HG03139 (cell line): Measurements from ENCODE around the gene SAXO2.
"Not testable (repeated sequence)": the region's sequence is repeated elsewhere in the genome, so short reads cannot be mapped to it uniquely, and the experiment has no call there.

Source experiments
- ATAC-seq: cut with Tn5 transposase; IDR thresholded peaks from one replicate; pipeline ENCODE4 v1.9.1; 2021; ENCODE audit not compliant: unreplicated experiment

SAXO2 gene

DNA sequence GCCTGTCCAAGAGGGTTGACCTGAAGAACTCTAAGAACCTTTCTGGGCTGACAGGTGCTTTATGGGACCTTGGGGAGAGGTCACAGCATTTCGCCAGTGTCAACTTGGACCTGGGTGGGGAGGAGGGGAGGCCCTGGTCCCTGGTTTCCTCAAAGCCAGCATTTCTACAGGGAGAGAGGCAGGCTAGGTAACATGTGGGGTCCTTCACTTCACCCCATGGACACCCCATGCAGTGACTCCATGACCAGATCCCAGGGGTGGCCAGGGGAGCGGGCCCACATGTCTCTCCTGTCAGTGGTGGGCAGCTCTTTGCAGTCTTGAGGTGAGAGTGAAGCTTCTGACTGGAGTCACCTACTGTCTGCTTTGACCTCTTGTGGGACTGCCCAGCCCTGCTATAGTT is 50.8 kb downstream of the SAXO2 start:
- no peak for ATAC-seq

DNA sequence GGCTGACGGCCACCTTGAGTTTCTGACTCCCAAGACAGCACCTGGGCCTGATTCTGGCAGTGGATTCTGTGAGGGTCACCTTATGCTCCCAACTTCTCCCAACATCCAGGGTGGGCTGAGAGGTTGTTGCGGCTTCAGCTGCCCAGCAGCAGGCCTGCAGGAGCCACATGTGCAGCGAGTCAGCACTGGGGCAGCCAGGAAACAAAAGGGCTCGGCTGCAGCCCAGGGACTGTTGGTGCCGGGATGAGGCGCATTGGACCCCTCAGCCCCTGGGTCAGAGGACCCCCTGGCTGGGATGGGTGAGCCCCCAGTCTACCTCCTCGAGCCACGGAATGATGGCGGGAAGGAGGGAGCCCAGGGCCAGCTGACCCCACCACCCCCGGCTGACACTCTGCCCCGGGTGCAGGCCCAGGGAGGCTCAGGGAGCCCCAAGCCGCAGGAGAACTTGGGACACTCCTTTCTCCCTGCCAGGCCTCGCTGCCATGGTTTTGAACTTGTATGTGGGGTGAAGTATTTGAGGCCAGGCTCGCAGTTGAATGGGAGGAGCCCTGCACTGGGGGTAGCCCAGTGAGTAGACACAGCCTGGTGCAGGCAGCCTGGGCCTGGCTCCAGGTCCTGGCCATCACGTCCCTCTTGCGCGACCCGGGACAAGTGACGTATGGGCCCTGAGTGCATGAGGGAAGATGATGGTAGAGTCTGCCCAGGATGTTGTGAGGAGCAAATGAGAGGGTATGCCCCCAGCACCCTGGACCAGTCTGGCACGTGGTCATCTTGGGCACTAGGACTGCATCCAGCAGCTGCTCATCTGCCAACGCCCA is 51.5 kb downstream of the SAXO2 start:
- ATAC-seq = not testable (repeated sequence)

DNA sequence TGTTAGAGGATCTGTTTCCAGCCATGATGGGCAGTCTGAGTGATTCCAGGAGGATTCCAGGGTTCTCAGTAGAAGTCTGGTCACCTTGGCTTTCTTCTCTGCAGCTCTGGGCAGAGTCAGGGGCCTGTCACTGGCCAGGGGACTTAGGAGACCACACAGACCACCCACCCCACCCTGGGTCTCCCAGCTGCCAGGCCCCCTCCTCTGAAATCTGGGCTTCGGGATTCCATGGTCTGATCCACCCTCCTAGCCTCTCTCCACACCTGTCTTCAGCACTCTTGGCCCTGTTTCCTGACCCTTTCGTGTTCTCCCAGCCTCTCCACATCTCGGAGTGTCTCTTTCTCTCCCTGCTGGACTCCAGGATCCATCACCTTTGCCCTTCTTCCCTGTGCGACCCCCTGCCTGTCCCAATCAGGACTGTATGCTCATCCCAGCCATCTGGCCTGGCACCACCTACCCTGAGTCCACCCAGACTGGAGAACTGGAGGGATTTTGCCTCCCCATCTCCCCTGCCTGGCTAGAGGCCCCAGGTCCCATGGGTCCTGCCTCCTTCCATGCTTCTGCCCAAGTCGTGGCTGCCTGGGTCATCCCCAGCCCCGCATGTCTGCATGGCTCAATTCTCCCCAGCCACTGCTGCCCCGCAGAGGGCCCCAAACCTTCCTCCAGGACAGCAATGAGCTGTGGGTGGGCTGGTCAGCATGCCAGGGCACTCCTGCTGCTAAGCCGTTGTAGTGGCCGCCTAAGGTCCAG is 52.3 kb downstream of the SAXO2 start:
- no peak for ATAC-seq

DNA sequence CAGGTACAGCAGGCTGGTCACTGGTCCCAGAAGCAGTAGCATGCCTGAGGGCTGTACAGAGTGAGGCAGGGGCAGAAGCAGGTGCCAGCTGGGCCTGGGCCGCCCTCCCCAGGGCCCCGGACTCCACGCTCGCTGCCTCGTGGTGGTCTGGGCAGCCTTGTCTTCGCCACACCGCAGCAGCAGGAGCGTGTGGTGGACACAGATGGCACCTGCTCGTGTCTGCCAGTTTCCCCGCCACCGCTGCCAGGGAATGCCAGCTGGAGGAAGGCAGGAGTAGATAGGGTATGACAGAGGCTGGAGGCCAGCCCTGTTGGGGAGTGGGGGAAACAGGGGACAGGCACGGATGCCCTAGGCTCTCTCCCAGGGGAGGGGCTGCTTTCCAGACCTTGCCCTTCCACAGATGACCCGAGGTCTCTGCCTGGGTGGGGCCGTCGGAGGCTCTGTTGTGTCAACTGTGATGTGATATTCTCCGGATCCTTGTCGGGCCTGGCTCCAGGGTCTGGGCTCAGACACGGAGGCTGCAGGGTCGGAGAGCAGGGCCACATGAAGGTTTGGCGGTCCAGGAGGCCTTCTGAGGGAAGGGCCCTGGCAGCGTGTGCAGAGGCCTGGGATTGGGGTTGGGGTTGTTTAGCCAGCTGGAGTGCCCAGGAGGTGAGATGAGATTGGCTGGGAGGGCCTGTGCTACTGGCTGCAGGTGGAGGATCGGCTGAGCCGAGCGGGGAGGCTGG is 53.1 kb downstream of the SAXO2 start:
- no peak for ATAC-seq

DNA sequence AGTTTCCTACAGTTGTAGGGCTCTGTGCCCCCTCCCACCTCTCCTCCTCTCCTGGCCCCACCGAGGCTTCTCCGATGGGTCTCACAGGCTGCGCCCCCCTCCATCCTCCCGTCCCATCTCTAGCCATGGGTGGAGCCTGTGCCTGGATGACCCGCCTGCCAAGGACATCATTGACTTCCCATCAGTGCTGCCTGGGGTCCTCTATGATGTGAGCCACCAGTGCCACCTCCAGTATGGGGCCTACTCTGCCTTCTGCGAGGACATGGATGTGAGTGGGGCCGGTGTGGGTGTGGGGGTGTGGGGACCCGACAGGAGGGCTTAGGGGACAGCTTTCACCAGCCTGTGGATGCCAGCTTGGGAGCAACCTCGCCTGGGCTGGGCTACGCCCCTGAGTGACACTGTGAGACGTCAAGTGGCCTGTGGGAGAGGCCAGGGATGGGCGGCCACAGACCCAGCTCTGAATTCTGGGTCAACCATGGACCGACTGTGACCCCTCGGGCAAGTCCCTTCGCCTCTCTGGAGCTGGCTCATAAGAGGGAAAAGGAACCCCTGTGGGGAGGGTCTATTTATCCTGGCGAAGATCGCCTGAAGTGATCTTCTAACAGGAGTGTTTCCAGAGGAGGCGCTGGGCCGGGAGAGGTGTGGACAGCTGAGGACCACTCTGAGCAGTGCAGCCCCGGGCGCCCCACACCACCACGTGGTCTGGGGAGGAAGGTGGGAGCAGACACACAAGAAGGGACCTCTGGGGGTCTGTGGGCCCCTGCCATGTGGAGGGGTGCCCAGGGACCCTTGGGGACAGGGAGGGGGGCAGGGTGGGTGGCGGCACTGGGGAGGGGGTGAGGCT is 53.9 kb downstream of the SAXO2 start:
- not testable (repeated sequence) for ATAC-seq

DNA sequence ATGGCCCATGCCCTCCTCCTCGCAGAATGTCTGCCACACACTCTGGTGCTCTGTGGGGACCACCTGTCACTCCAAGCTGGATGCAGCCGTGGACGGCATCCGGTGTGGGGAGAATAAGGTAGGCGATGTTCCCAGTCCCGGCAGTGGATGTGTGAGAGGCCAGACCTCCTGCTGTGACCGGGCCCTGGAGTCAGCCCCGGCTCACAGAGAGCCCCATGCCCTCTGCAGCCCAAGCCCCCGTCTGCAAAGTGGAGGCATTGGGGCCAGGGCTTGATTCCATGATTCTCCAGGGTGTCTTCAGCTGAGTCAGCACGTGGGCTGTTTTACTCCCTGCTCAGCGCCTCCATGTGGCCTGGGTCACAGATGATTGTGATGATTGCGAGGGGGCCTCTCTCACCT is 54.5 kb downstream of the SAXO2 start:
- no peak for ATAC-seq

DNA sequence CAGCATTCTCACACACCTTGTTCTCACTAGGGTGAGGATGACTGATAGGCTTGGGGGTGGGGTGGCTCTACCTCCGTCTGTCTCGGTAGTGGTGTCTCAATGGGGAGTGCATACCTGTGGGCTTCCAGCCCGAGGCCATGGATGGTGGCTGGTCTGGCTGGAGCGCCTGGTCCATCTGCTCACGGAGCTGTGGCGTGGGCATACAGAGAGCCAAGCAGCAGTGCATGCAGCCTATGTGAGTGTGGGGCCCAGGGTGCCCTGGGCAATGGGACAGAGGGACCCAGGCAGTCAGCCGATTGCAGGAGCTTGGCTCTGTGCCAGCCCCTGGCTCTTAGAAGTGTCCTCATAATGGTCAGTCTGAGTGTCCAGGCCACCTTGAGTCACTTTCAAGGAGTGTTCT is 54.9 kb downstream of the SAXO2 start:
- not testable (repeated sequence) for ATAC-seq

DNA sequence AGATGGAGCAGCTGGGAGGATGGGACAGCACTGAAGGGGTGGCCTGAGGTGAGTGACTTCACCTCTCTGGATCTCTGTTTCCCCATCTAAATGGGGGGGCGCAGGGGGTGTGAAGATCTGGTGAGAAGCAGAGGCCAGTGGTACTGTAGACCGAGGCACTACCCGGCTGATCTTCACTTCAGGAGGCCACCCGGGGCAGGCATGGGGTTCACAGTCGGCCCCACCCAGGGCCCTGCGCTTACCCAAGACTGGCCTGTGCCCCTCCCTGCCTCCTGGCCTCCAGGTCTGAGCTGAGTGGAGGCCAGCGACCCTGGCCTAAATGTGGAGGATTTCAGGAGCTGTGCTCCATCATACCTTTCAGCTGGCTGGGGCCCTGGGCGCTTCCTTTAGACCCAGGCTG is 55.7 kb downstream of the SAXO2 start:
- ATAC-seq = not testable (repeated sequence)

DNA sequence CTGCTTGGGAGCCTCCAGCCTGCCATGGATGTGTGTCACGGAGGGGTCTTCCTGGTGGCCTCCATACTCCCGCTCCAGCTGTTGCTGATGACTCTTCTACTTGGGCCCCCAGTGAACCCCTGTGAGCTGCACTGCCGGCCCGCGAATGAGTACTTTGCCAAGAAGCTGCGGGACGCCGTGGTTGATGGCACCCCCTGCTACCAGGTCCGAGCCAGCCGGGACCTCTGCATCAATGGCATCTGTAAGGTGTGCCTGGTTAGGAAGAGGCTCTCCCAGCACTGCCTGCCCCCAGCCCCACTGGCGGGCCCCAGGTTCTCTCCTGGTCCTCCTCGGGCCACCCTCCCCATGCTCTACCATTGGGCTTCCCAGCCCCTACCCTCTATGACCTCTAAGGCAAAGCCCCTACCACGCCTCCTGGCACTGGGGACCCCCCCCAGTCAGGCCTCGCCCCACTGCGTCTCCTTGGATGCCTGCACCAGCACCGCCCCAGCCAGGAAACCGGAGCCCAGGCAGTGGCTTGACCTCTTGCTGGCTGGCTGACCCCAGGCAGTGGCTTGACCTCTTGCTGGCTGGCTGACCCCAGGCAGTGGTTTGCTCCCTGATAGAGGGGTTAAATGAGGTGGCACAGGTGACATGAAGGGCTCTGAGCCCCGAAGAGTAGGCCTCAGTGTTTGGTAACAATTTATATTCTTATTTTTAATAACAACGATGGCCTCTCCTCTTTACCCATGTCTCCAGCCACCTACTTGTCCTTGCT is 57.1 kb downstream of the SAXO2 start:
- not testable (repeated sequence) for ATAC-seq

DNA sequence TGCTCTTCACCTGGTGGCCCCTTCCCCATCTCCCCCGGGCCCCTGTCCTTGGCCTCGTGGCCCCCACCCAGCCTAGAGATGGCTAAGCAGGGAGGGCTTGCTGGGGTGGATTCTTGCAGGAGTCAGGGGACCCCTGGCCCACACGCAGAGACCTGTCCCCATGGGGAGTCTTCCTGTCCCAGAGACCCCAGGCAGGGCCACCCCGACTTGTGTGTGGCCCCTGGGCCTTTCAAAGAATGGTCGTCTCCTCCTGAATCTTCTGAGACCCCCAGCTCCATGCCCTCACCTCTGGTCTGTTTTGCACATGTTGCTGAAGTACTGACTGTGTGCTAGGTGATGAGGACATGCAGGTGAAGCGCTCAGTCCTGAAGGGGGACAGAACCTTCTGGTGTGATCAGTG is 58.2 kb downstream of the SAXO2 start:
- not testable (repeated sequence) for ATAC-seq

DNA sequence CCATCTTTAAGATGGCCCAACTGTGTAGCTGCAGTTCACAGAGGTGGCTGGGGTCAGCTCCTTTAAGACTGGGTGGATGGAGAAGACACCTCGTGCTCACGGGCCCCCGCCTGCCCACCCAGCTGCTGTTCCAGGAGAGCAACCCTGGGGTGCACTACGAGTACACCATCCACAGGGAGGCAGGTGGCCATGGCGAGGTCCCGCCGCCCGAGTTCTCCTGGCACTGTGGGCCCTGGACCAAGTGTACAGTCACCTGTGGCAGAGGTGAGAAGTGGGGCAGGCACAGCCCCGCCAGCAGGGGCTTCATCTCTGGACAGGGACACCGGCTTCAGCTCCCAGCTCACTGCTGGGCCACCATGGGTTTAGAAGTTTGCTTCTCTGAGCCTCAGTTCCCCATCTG is 59.9 kb downstream of the SAXO2 start:
- ATAC-seq = not testable (repeated sequence)

DNA sequence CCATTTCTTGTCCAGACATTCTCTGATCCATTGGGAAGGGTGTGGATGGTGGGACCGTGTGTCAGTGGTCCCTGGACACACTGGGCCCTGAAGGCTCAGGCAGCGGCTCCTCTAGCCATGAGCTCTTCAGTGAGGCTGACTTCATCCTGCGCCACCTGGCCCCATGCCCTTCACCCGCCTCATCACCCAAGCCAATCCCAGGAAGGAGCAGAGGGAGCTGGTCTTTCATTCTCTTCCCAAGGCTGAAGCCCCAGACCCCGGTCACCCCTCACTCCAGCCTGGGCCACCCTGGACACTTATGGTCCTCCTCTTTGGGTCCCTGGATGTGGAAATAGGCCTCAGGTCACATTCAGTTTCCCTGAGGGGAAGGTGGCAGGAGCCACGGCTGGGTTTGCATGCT is 62.2 kb downstream of the SAXO2 start:
- ATAC-seq = not testable (repeated sequence)

DNA sequence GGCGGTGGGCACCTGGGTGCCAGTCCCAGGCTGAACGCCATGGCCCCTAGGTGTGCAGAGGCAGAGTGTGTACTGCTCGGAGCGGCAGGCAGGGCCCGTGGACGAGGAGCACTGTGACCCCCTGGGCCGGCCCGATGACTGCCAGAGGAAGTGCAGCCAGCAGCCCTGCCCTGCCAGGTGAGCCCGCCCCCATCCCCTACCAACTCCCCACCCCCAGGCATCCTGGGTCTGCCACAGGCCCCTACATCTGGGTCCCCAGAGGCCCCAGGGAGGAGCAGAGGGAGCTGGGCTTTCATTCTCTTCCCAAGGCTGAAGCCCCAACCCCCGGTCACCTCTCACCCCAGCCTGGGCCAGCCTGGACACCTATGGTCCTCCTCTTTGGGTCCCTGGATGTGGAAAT is 63.0 kb downstream of the SAXO2 start:
- not testable (repeated sequence) for ATAC-seq

DNA sequence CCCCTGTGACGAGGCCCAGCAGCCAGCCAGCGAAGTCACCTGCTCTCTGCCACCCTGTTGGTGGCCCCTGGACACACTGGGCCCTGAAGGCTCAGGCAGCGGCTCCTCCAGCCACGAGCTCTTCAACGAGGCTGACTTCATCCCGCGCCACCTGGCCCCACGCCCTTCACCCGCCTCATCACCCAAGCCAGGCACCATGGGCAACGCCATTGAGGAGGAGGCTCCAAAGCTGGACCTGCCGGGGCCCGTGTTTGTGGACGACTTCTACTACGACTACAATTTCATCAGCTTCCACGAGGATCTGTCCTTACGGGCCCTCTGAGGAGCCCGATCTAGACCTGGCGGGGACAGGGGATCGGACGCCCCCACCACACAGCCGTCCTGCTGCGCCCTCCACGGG is 64.3 kb downstream of the SAXO2 start:
- ATAC-seq = not testable (repeated sequence)

DNA sequence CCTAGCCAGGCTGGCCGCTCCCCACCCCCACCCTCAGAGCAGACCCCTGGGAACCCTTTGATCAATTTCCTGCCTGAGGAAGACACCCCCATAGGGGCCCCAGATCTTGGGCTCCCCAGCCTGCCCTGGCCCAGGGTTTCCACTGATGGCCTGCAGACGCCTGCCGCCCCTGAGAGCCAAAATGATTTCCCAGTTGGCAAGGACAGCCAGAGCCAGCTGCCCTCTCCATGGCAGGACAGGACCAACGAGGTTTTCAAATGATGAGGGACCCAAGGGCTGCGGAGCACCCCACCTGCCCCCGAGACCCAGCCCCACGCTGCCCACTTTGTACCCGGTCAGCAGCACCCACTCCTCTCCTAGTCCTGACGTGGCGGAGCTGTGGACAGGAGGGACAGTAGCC is 64.8 kb downstream of the SAXO2 start:
- not testable (repeated sequence) for ATAC-seq

DNA sequence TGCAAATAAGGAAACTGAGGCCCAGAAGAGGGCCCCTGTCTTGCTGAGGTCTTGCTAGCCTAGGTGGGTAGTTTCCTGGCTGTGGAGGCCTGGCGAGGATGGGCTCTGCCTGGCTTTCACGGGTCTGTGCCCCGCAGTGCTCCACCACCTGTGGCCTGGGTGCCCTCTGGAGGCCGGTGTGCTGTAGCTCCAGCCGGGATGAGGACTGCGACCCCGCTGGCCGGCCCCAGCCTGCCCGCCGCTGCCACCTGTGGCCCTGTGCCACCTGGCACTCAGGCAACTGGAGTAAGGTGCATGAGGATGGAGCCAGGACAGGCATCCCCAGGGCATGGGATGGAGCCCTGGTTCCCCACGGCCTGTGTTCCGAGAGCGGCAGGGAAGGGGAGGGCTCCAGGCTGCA is 66.4 kb downstream of the SAXO2 start:
- ATAC-seq = not testable (repeated sequence)

DNA sequence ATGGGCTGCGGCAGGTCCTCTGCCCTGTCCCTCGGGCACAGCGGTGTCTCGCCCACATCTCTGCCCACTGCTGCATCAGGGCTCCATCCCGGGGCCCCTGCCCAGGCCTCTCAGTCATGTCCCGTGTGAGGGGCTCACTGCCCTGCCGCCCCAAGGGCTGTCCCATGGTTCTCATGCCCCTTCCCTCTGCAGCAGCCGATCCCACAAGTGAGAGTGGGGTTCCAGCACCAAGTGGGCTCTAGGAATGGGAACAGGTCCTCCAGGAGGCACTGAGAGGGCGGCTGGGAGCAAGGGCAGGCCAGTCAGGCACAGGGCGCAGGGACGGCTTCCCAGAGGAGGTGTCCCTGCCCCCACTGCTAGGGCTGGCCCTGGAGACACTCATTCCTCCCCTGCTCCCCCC is 68.3 kb downstream of the SAXO2 start:
- not testable (repeated sequence) for ATAC-seq

DNA sequence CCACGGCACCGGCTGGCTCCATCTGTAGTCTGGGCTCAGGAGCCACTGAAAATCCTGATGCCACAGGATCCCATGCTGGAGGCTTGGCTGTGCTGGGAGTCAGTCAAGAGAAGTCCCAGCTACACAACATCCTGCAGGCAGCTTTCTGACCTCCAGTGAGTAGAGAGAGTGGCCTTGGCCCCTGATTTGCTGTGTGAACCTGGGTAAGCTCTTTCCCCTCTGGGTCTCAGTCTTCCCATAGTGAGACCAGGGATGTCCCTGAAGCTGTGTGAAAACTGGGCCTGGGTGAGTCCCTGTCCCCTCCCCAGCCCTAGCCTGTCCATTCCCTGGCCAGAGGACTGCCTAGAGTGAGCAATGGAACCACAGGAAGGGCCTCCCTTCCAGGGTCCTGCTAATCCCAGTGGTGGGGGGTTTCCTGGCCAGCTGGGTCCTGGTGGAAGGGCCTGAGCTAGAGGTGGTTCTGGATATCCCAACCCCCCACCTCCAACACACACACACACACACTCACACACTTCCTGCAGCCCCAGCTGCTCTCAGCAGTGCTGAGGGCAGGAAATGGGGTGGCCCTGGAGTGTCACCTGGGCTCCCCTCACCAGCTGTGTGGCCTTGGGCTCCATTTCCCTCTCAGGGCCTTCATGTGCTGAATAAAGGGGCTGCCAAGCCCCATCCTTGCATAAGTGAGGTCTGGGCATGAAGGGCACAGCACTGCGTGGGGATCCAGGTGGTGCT is 69.1 kb downstream of the SAXO2 start:
- peak; percentile 62 for ATAC-seq
